ENCODE measurements around the gene FHIT. TPM values are rescaled to one million over a fixed set of nuclear protein-coding genes. Genes with fewer than 3 reads are reported as not detected.

Gene FHIT
- total RNA-seq, 4 donors from 2014 or later = 4.4 to 10.6 (median 8.4) TPM

- no peak for TF ChIP-seq CTCF (IDR thresholded peaks at IDR 0.05; ENCODE audit: low read depth)
Observed at GRCh38 chr3:59795756-59796155, 1455.5 kb downstream of the FHIT start.

- TF ChIP-seq CTCF (IDR thresholded peaks at IDR 0.05; ENCODE audit: low read depth) = no peak
Observed at GRCh38 chr3:59793976-59794375, 1457.3 kb downstream of the FHIT start.

- no peak for TF ChIP-seq CTCF (IDR thresholded peaks at IDR 0.05; ENCODE audit: low read depth)
Observed at GRCh38 chr3:59791774-59792308, 1459.4 kb downstream of the FHIT start.

- no peak for TF ChIP-seq CTCF (IDR thresholded peaks at IDR 0.05; ENCODE audit: low read depth)
Observed at GRCh38 chr3:59790241-59790640, 1461.0 kb downstream of the FHIT start.

- TF ChIP-seq CTCF (IDR thresholded peaks at IDR 0.05; ENCODE audit: low read depth) = no peak
Observed at GRCh38 chr3:59788801-59789200, 1462.5 kb downstream of the FHIT start.

- no peak for TF ChIP-seq CTCF (IDR thresholded peaks at IDR 0.05; ENCODE audit: low read depth)
Observed at GRCh38 chr3:59788133-59788532, 1463.1 kb downstream of the FHIT start.

- no peak for TF ChIP-seq CTCF (IDR thresholded peaks at IDR 0.05; ENCODE audit: low read depth)
Observed at GRCh38 chr3:59786374-59786773, 1464.9 kb downstream of the FHIT start.

Data from subcutaneous adipose tissue (tissue), 4 donors.